Liver (tissue), 9 donors: ENCODE results near the gene MAP3K9. TPM values are rescaled to one million over a fixed set of nuclear protein-coding genes. Genes with fewer than 3 reads are reported as not detected.

Source experiments
- DNase-seq: peaks from one replicate; pipeline ENCODE4 v3.0.0-alpha.2; 2017; ENCODE audit warnings: low spot score
- H3K27ac ChIP-seq, 2 donors: one replicate each; pipeline ENCODE4 v1.7.0; 2013; ENCODE audit warnings: inconsistent platforms in 2 of 2, low read length in 2 of 2, control low read depth in 1 of 2, low read depth in 1 of 2, mild to moderate bottlenecking in 1 of 2
- H3K27me3 ChIP-seq, 4 donors: one replicate each; pipeline versions ENCODE4 v1.6.1 to v1.7.0; 2013; ENCODE audit warnings: low read length in 3 of 4, inconsistent platforms in 1 of 4, mild to moderate bottlenecking in 1 of 4, moderate library complexity in 1 of 4; ENCODE audit not compliant: control insufficient read depth in 4 of 4, insufficient read depth in 4 of 4
- H3K36me3 ChIP-seq, 4 donors: one replicate each; pipeline versions ENCODE4 v1.6.1 to v1.7.0; 2013; ENCODE audit warnings: low read length in 3 of 4, mild to moderate bottlenecking in 3 of 4, low read depth in 1 of 4, moderate library complexity in 1 of 4; ENCODE audit not compliant: control insufficient read depth in 4 of 4, insufficient read depth in 3 of 4
- H3K4me1 ChIP-seq, 4 donors: one replicate each; pipeline versions ENCODE4 v1.6.1 to v1.7.0; 2013; ENCODE audit warnings: low read length in 3 of 4, mild to moderate bottlenecking in 3 of 4, moderate library complexity in 1 of 4; ENCODE audit not compliant: control insufficient read depth in 4 of 4, insufficient read depth in 4 of 4
- H3K4me3 ChIP-seq, 3 donors: one replicate each; pipeline versions ENCODE4 v1.6.1 to v1.7.0; 2013; ENCODE audit warnings: low read length in 3 of 3, control low read depth in 1 of 3, low read depth in 1 of 3, mild to moderate bottlenecking in 1 of 3
- H3K9ac ChIP-seq, 2 donors: one replicate each; pipeline ENCODE4 v1.7.0; 2013; ENCODE audit warnings: low read length in 2 of 2, mild to moderate bottlenecking in 2 of 2, moderate library complexity in 2 of 2, control low read depth in 1 of 2, low read depth in 1 of 2
- H3K9me3 ChIP-seq, 4 donors: one replicate each; pipeline versions ENCODE4 v1.6.1 to v1.7.0; 2013; ENCODE audit warnings: low read length in 3 of 4; ENCODE audit not compliant: control insufficient read depth in 4 of 4
- EGR1 ChIP-seq, 2 donors: IDR thresholded peaks; 2 replicates each; pipeline ENCODE4 v1.6.1; 2016 to 2018; ENCODE audit warnings: antibody characterized with exemption in 2 of 2, low read depth in 2 of 2
- FOXA1 ChIP-seq: IDR thresholded peaks from 2 replicates; pipeline ENCODE4 v1.6.1; 2016; ENCODE audit warnings: antibody characterized with exemption
- FOXA2 ChIP-seq: IDR thresholded peaks from 2 replicates; pipeline ENCODE4 v1.6.1; 2016; ENCODE audit warnings: antibody characterized with exemption
- GABPA ChIP-seq, 2 donors: IDR thresholded peaks in 1 of 2; conservative IDR thresholded peaks in 1 of 2; 2 replicates each; pipeline ENCODE4 v1.6.1; 2016; ENCODE audit warnings: antibody characterized with exemption in 2 of 2, mild to moderate bottlenecking in 1 of 2, moderate library complexity in 1 of 2
- HNF4A ChIP-seq, 2 donors: conservative IDR thresholded peaks; 2 replicates each; pipeline ENCODE4 v1.6.1; 2016; ENCODE audit warnings: antibody characterized with exemption in 2 of 2, mild to moderate bottlenecking in 2 of 2
- HNF4G ChIP-seq: IDR thresholded peaks from 2 replicates; pipeline ENCODE4 v1.6.1; 2016; ENCODE audit warnings: antibody characterized with exemption
- JUND ChIP-seq, 2 donors: IDR thresholded peaks; 2 replicates each; pipeline ENCODE4 v1.6.1; 2016; ENCODE audit warnings: antibody characterized with exemption in 2 of 2
- NR2F2 ChIP-seq: IDR thresholded peaks from 2 replicates; pipeline ENCODE4 v1.6.1; 2016; ENCODE audit warnings: antibody characterized with exemption
- RAD21 ChIP-seq, 2 donors: IDR thresholded peaks; 2 replicates each; pipeline ENCODE4 v1.6.1; 2016; ENCODE audit warnings: antibody characterized with exemption in 2 of 2, mild to moderate bottlenecking in 2 of 2
- RXRA ChIP-seq, 2 donors: IDR thresholded peaks; 2 replicates each; pipeline ENCODE4 v1.6.1; 2017 to 2018; ENCODE audit warnings: antibody characterized with exemption in 2 of 2, mild to moderate bottlenecking in 1 of 2
- TAF1 ChIP-seq: conservative IDR thresholded peaks from 2 replicates; pipeline ENCODE4 v1.6.1; 2016; ENCODE audit warnings: antibody characterized with exemption, mild to moderate bottlenecking
- YY1 ChIP-seq: IDR thresholded peaks from 2 replicates; pipeline ENCODE4 v1.6.1; 2016; ENCODE audit warnings: antibody characterized with exemption, mild to moderate bottlenecking
- WGBS: extraction: QIAGEN DNeasy Blood & Tissue Kit; methylation state at CpG from one replicate; pipeline ENCODE4 v1.1.7; 2013; 5-methylcytosine and 5-hydroxymethylcytosine counted together
- polyA plus RNA-seq, 2 donors: library from polyadenylated mRNA; stranded (reverse) in 1 of 2; unstranded in 1 of 2; fragments of 200-250 nt in 1 of 2; fragments of >200 nt in 1 of 2; fragmentation: Nextera tagmentation in 1 of 2; extraction: Ambion mirVana in 1 of 2; gene quantifications; one replicate each; pipeline versions ENCODE4 v1.2.1 to v1.2.3, GENCODE V29; 2013 to 2015
- total RNA-seq, 2 donors: library from RNA; depleted of rRNA; stranded (reverse); fragments of >200 nt; gene quantifications; one replicate each; pipeline ENCODE4 v1.2.3, GENCODE V29; 2014
- TF ChIP-seq, protein P1 (sequence below): IDR thresholded peaks from 2 replicates; pipeline ENCODE4 v1.6.1; 2016; ENCODE audit warnings: antibody characterized with exemption
- TF ChIP-seq, protein P2 (sequence below): fragments of 150-350 bp; IDR thresholded peaks from 2 replicates; pipeline ENCODE4 v1.5.1; 2017; ENCODE audit warnings: improper control_type of control experiment, low read depth, low read length; ENCODE audit not compliant: missing input control
- TF ChIP-seq, protein P3 (sequence below): IDR thresholded peaks from 2 replicates; pipeline ENCODE4 v1.6.1; 2016; ENCODE audit warnings: antibody characterized with exemption
- TF ChIP-seq, protein P4 (sequence below): IDR thresholded peaks from 2 replicates; pipeline ENCODE4 v1.6.1; 2016; ENCODE audit warnings: antibody characterized with exemption
- TF ChIP-seq, protein P5 (sequence below): IDR thresholded peaks from 2 replicates; pipeline ENCODE4 v1.6.1; 2016; ENCODE audit warnings: antibody characterized with exemption, mild to moderate bottlenecking
- donor health status: healthy.
- donor health status: healthy.
- donor health status: healthy.
- donor health status: healthy.
- donor health status: healthy.

MAP3K9 gene
- total and polyA plus RNA-seq, 4 donors, result 0.65 to 5.2 (median 0.80) TPM

DNA sequence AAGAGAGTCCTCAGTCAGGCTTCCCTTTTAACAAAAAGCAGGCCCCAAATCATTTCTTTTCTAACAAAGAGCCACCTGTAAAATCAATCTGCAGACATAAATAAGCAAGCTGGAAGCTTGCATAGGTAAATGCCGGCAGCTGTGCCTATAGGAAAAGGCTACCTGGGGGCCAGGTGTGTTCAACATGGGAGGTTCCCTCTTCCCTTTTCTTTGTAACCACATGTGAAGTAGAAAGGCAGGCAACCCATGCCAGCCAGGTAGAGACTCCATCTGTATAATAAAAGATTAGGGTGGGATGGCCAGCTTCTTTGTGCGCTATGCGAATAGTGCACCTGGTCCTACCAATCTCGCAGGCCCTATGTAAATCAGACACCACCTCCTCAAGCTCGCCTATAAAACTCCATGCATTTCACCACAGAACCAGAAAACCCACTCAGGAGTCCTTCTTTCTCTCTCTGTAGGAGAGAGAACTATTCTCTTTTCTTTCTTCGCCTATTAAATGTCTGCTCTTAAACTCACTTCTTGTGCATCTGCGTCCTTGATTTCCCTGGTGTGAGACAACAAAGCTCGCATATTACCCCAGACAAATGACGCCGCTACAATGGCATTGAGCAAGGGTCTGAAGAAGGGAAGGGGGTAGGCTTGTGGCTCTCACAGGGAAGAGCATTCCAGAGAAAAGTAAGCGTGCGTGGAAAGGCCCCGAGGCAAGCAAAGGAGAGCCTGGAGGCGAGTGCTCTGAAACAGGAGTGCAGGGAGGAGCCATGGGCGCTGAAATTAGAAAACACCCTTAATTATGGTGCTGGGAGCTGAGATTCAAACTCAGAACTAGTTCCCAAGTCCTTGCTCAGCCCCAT, 100.4 kb downstream of the MAP3K9 start:
- Histone ChIP-seq H3K4me1 (peaks cover 0 to 1% (median 0%) of the 10 kb centered on the region in 4 donors), H3K36me3 (no peaks in the 10 kb centered on the region), H3K27ac (no peak overlapping the region), H3K9ac (no peak overlapping the region), H3K9me3 (no peaks in the 10 kb centered on the region), H3K27me3 (no peaks in the 10 kb centered on the region), H3K4me3 (no peak overlapping the region)
- DNase-seq, result no peak
- TF ChIP-seq YY1 (no peak), NR2F2 (no peak), HNF4G (no peak), HNF4A (conservative IDR thresholded peaks at IDR 0.05) (no peak), FOXA1 (no peak), RAD21 (IDR thresholded peaks at IDR 0.05) (no peak), TAF1 (no peak), EGR1 (IDR thresholded peaks at IDR 0.05; ENCODE audit: low read depth in 2 of 2) (no peak), JUND (IDR thresholded peaks at IDR 0.05) (no peak), FOXA2 (no peak), RXRA (IDR thresholded peaks at IDR 0.05) (no peak), GABPA (IDR thresholded peaks at IDR 0.05 in 1 of 2, conservative IDR thresholded peaks at IDR 0.05 in 1 of 2) (no peak)
- TF ChIP-seq, protein P1, sequence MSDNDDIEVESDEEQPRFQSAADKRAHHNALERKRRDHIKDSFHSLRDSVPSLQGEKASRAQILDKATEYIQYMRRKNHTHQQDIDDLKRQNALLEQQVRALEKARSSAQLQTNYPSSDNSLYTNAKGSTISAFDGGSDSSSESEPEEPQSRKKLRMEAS, result no peak
- TF ChIP-seq, protein P2, sequence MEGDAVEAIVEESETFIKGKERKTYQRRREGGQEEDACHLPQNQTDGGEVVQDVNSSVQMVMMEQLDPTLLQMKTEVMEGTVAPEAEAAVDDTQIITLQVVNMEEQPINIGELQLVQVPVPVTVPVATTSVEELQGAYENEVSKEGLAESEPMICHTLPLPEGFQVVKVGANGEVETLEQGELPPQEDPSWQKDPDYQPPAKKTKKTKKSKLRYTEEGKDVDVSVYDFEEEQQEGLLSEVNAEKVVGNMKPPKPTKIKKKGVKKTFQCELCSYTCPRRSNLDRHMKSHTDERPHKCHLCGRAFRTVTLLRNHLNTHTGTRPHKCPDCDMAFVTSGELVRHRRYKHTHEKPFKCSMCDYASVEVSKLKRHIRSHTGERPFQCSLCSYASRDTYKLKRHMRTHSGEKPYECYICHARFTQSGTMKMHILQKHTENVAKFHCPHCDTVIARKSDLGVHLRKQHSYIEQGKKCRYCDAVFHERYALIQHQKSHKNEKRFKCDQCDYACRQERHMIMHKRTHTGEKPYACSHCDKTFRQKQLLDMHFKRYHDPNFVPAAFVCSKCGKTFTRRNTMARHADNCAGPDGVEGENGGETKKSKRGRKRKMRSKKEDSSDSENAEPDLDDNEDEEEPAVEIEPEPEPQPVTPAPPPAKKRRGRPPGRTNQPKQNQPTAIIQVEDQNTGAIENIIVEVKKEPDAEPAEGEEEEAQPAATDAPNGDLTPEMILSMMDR, result no peak
- TF ChIP-seq, protein P3, sequence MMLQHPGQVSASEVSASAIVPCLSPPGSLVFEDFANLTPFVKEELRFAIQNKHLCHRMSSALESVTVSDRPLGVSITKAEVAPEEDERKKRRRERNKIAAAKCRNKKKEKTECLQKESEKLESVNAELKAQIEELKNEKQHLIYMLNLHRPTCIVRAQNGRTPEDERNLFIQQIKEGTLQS, result no peak
- TF ChIP-seq, protein P4, sequence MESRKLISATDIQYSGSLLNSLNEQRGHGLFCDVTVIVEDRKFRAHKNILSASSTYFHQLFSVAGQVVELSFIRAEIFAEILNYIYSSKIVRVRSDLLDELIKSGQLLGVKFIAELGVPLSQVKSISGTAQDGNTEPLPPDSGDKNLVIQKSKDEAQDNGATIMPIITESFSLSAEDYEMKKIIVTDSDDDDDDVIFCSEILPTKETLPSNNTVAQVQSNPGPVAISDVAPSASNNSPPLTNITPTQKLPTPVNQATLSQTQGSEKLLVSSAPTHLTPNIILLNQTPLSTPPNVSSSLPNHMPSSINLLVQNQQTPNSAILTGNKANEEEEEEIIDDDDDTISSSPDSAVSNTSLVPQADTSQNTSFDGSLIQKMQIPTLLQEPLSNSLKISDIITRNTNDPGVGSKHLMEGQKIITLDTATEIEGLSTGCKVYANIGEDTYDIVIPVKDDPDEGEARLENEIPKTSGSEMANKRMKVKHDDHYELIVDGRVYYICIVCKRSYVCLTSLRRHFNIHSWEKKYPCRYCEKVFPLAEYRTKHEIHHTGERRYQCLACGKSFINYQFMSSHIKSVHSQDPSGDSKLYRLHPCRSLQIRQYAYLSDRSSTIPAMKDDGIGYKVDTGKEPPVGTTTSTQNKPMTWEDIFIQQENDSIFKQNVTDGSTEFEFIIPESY, result no peak
- TF ChIP-seq, protein P5, sequence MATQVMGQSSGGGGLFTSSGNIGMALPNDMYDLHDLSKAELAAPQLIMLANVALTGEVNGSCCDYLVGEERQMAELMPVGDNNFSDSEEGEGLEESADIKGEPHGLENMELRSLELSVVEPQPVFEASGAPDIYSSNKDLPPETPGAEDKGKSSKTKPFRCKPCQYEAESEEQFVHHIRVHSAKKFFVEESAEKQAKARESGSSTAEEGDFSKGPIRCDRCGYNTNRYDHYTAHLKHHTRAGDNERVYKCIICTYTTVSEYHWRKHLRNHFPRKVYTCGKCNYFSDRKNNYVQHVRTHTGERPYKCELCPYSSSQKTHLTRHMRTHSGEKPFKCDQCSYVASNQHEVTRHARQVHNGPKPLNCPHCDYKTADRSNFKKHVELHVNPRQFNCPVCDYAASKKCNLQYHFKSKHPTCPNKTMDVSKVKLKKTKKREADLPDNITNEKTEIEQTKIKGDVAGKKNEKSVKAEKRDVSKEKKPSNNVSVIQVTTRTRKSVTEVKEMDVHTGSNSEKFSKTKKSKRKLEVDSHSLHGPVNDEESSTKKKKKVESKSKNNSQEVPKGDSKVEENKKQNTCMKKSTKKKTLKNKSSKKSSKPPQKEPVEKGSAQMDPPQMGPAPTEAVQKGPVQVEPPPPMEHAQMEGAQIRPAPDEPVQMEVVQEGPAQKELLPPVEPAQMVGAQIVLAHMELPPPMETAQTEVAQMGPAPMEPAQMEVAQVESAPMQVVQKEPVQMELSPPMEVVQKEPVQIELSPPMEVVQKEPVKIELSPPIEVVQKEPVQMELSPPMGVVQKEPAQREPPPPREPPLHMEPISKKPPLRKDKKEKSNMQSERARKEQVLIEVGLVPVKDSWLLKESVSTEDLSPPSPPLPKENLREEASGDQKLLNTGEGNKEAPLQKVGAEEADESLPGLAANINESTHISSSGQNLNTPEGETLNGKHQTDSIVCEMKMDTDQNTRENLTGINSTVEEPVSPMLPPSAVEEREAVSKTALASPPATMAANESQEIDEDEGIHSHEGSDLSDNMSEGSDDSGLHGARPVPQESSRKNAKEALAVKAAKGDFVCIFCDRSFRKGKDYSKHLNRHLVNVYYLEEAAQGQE, result no peak
- 90% methylated on average over 15 of the region's 15 CpGs for WGBS
